PC-9 (cell line): Measurements from ENCODE around the gene ARHGAP33.

ENCODE experiments used
- EZH2 ChIP-seq: fragments of 200-600 bp; sonication (generic); IDR thresholded peaks from 2 replicates; pipeline ENCODE4 v1.8.0; 2017; ENCODE audit warnings: antibody characterized with exemption, low read depth
- TF ChIP-seq, protein P1 (sequence below): fragments of 200-600 bp; sonication (generic); conservative IDR thresholded peaks from 2 replicates; pipeline ENCODE4 v1.6.1; 2017; ENCODE audit warnings: mixed run types, antibody characterized with exemption, mild to moderate bottlenecking, moderate library complexity

GRCh38 chr19:35816262-35816661 is 40.9 kb downstream of the ARHGAP33 start:
- no peak for TF ChIP-seq EZH2
- TF ChIP-seq, protein P1, sequence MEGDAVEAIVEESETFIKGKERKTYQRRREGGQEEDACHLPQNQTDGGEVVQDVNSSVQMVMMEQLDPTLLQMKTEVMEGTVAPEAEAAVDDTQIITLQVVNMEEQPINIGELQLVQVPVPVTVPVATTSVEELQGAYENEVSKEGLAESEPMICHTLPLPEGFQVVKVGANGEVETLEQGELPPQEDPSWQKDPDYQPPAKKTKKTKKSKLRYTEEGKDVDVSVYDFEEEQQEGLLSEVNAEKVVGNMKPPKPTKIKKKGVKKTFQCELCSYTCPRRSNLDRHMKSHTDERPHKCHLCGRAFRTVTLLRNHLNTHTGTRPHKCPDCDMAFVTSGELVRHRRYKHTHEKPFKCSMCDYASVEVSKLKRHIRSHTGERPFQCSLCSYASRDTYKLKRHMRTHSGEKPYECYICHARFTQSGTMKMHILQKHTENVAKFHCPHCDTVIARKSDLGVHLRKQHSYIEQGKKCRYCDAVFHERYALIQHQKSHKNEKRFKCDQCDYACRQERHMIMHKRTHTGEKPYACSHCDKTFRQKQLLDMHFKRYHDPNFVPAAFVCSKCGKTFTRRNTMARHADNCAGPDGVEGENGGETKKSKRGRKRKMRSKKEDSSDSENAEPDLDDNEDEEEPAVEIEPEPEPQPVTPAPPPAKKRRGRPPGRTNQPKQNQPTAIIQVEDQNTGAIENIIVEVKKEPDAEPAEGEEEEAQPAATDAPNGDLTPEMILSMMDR = no peak
